Loucy (cell line): Measurements from ENCODE around the gene DCTN2.
"Not testable (repeated sequence)": the region's sequence is repeated elsewhere in the genome, so short reads cannot be mapped to it uniquely, and the experiment has no call there.

ENCODE experiments used
- EZH2phosphoT487 ChIP-seq: fragments of 200-600 bp; IDR thresholded peaks from 2 replicates; pipeline ENCODE4 v1.6.1; 2018; ENCODE audit warnings: antibody characterized with exemption, mild to moderate bottlenecking, moderate library complexity, borderline replicate concordance
- TF ChIP-seq, protein P1 (sequence below): fragments of 200-600 bp; sonication (generic); conservative IDR thresholded peaks from 2 replicates; pipeline ENCODE4 v1.5.1; 2014; ENCODE audit warnings: mild to moderate bottlenecking, antibody characterized with exemption, low read length

DNA sequence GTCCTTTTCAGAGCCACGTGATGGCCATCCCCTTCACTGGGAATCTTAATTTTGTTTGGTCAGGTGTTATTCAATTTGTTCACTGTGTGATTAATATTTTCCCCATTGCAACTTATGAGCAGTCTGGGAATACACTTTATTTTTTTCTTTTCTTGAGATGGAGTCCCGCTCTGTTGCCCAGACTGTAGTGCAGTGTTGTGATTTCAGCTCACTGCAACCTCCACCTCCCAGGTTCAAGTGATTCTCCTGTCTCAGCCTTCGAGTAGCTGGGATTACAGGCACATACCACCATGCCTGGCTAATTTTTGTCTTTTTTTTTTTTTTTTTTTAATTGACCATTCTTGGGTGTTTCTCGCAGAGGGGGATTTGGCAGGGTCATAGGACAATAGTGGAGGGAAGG is 40.5 kb downstream of the DCTN2 start:
- TF ChIP-seq, protein P1, sequence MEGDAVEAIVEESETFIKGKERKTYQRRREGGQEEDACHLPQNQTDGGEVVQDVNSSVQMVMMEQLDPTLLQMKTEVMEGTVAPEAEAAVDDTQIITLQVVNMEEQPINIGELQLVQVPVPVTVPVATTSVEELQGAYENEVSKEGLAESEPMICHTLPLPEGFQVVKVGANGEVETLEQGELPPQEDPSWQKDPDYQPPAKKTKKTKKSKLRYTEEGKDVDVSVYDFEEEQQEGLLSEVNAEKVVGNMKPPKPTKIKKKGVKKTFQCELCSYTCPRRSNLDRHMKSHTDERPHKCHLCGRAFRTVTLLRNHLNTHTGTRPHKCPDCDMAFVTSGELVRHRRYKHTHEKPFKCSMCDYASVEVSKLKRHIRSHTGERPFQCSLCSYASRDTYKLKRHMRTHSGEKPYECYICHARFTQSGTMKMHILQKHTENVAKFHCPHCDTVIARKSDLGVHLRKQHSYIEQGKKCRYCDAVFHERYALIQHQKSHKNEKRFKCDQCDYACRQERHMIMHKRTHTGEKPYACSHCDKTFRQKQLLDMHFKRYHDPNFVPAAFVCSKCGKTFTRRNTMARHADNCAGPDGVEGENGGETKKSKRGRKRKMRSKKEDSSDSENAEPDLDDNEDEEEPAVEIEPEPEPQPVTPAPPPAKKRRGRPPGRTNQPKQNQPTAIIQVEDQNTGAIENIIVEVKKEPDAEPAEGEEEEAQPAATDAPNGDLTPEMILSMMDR, result not testable (repeated sequence)
- TF ChIP-seq EZH2phosphoT487, result not testable (repeated sequence)
